Measurements from ENCODE around the gene RBP3.

The RBP3 gene

DNA sequence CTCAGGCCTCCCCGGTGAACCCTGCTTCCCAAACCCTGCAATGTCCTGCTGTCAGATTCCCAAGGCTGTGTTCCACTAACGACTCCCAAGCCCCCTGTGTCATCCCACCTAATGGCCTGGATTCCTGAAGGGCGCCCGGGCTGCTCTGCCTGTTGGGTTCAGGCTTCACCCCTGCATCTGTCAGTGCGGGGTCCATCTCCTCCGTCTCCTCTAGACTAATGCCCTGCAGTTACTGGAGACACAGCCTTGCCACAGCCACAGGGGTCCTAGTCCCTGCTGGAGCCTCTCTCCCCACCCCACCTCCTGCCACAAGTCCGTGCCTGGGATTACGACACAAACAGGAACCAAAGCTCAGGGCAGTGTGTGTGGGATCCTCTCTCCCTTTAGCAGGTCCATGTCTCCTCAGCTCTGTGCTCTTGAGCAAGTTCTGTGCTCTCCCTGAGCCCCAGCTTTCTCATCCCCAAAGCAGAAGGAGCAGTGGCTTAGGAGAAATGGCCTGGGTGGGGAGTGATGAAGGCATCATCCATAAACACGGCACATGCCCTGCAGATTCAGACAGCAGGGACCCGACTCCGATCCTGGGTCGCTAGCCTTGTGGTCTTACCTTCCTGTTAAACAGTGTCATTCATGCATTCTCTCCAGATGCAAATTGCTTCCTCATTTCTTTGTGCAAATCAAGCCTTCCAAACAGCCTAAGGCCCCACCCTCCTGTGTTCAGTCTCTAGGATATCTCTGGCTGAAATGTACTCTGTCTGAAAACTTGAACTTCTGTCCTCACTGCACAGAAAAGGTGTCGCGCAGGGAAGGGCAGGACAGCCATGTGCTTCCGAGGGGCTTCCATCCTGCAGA is 8.2 kb upstream of the RBP3 start:
- H3K36me3 Mint-ChIP-seq (ENCODE audit: low read depth): no peaks in the 10 kb centered on the region
- H3K9me3 Mint-ChIP-seq: no peaks in the 10 kb centered on the region
- no peaks in the 10 kb centered on the region for H3K4me1 Mint-ChIP-seq (ENCODE audit: low read depth)
- no peak overlapping the region for H3K4me3 Mint-ChIP-seq
- H3K27ac Mint-ChIP-seq: no peak overlapping the region
- H3K27me3 Mint-ChIP-seq: peaks cover 4% of the 10 kb centered on the region

DNA sequence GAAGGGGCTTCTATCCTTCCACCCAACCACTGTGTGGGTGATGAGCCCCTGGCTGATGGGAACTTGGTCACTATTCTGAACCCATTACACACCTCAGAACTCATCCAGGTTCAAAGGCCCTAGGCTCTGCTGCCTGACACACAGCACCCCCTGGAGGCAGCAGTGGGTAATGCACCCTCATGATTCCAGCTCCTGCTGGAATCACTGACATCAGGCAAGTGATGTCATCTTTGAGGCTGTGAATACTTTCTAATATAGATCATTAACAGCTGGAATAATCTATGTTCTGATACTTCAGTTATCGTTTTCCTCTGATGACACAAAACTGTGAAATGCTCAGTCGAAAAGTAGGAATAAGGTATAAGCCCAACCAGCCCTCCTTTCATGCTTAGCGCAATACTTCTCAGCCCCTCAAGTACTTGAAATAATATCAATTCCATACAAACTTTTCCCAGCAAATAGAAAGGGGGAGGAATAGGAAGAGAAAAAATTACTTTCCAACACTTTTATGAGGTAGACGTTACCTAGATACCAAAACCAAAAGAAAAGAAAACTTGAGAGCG is 7.5 kb upstream of the RBP3 start:
- no peaks in the 10 kb centered on the region for H3K36me3 Mint-ChIP-seq (ENCODE audit: low read depth)
- H3K4me3 Mint-ChIP-seq: no peak overlapping the region
- no peak overlapping the region for H3K27ac Mint-ChIP-seq
- no peaks in the 10 kb centered on the region for H3K4me1 Mint-ChIP-seq (ENCODE audit: low read depth)
- peaks cover 4% of the 10 kb centered on the region for H3K27me3 Mint-ChIP-seq
- H3K9me3 Mint-ChIP-seq: no peaks in the 10 kb centered on the region

DNA sequence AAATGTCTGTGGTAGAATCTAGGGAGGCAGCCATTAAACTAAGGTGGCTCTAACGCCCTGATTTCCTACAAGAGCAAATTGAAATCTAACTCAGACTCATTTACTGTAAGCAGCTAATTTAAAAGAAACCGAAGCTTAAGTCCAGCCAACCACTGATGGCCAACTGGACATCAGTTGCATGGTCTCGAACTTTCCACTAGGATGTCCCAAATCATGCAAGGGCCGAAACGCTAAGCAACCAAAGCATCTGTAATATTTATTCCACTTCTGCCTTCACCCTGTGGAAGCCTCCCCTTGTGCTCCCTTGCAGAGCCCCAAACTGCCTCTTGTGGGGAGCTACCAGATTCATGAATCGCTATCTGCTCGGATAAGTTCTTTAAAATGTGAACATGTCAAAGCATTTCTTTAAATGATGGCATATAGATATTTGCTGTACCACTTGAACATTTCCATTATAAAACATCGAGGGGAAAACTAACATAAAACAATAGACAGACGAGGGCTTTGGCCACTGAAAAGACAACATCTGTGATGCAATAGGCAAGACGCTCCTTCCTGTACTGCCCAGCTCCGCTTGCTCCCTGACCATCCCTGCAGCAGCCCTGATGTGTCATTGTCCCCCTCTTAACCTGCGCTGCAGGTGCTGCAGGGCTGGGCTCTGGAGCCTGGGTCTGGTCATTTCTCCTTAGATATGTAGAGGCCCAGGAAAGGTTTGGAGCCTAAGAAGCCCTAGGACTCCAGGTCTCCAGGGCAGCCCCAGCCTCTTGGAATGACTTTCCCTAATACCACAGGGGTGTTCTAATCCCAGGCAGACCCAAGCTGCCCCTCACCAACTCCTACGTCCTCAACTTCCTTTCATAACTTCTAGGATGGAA is 2.9 kb upstream of the RBP3 start:
- Mint-ChIP-seq H3K4me3 (no peak overlapping the region), H3K4me1 (ENCODE audit: low read depth) (no peaks in the 10 kb centered on the region), H3K27ac (no peak overlapping the region), H3K27me3 (peaks cover 3% of the 10 kb centered on the region), H3K9me3 (no peaks in the 10 kb centered on the region), H3K36me3 (ENCODE audit: low read depth) (no peaks in the 10 kb centered on the region)

DNA sequence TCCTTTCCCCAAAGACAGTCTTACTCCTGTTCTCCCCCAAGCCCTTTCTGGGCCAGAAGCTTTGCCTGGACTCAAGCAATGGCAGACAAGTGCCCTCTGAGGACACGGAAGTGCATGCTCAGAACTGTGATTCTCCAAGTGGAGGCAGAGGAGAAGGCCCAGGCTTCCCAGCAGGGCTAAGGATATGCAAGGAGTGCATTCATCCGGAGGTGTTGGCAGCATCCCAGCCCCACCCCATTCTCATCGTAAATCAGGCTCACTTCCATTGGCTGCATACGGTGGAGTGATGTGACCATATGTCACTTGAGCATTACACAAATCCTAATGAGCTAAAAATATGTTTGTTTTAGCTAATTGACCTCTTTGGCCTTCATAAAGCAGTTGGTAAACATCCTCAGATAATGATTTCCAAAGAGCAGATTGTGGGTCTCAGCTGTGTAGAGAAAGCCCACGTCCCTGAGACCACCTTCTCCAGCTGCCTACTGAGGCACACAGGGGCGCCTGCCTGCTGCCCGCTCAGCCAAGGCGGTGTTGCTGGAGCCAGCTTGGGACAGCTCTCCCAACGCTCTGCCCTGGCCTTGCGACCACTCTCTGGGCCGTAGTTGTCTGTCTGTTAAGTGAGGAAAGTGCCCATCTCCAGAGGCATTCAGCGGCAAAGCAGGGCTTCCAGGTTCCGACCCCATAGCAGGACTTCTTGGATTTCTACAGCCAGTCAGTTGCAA is 1.4 kb upstream of the RBP3 start:
- H3K9me3 Mint-ChIP-seq: no peaks in the 10 kb centered on the region
- H3K27me3 Mint-ChIP-seq: no peaks in the 10 kb centered on the region
- H3K36me3 Mint-ChIP-seq (ENCODE audit: low read depth): no peaks in the 10 kb centered on the region
- no peak overlapping the region for H3K4me3 Mint-ChIP-seq
- no peak overlapping the region for H3K27ac Mint-ChIP-seq
- H3K4me1 Mint-ChIP-seq (ENCODE audit: low read depth): no peaks in the 10 kb centered on the region

DNA sequence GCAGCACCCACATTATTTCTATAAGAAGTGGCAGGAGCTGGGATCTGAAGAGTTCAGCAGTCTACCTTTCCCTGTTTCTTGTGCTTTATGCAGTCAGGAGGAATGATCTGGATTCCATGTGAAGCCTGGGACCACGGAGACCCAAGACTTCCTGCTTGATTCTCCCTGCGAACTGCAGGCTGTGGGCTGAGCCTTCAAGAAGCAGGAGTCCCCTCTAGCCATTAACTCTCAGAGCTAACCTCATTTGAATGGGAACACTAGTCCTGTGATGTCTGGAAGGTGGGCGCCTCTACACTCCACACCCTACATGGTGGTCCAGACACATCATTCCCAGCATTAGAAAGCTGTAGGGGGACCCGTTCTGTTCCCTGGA is 874 bp upstream of the RBP3 start:
- H3K4me3 Mint-ChIP-seq: no peak overlapping the region
- H3K9me3 Mint-ChIP-seq: no peaks in the 10 kb centered on the region
- no peak overlapping the region for H3K27ac Mint-ChIP-seq
- H3K36me3 Mint-ChIP-seq (ENCODE audit: low read depth): no peaks in the 10 kb centered on the region
- H3K4me1 Mint-ChIP-seq (ENCODE audit: low read depth): no peaks in the 10 kb centered on the region
- no peaks in the 10 kb centered on the region for H3K27me3 Mint-ChIP-seq

DNA sequence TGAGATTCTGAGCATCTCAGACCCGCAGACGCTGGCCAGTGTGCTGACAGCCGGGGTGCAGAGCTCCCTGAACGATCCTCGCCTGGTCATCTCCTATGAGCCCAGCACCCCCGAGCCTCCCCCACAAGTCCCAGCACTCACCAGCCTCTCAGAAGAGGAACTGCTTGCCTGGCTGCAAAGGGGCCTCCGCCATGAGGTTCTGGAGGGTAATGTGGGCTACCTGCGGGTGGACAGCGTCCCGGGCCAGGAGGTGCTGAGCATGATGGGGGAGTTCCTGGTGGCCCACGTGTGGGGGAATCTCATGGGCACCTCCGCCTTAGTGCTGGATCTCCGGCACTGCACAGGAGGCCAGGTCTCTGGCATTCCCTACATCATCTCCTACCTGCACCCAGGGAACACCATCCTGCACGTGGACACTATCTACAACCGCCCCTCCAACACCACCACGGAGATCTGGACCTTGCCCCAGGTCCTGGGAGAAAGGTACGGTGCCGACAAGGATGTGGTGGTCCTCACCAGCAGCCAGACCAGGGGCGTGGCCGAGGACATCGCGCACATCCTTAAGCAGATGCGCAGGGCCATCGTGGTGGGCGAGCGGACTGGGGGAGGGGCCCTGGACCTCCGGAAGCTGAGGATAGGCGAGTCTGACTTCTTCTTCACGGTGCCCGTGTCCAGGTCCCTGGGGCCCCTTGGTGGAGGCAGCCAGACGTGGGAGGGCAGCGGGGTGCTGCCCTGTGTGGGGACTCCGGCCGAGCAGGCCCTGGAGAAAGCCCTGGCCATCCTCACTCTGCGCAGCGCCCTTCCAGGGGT is 703 bp downstream of the RBP3 start:
- no peak overlapping the region for H3K27ac Mint-ChIP-seq
- H3K27me3 Mint-ChIP-seq: no peaks in the 10 kb centered on the region
- no peak overlapping the region for H3K4me3 Mint-ChIP-seq
- H3K9me3 Mint-ChIP-seq: no peaks in the 10 kb centered on the region
- no peaks in the 10 kb centered on the region for H3K4me1 Mint-ChIP-seq (ENCODE audit: low read depth)
- no peaks in the 10 kb centered on the region for H3K36me3 Mint-ChIP-seq (ENCODE audit: low read depth)

DNA sequence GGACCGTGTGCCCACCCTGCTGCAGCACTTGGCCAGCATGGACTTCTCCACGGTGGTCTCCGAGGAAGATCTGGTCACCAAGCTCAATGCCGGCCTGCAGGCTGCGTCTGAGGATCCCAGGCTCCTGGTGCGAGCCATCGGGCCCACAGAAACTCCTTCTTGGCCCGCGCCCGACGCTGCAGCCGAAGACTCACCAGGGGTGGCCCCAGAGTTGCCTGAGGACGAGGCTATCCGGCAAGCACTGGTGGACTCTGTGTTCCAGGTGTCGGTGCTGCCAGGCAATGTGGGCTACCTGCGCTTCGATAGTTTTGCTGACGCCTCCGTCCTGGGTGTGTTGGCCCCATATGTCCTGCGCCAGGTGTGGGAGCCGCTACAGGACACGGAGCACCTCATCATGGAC is 1.4 kb downstream of the RBP3 start:
- Mint-ChIP-seq H3K4me3 (no peak overlapping the region), H3K27me3 (no peaks in the 10 kb centered on the region), H3K9me3 (no peaks in the 10 kb centered on the region), H3K27ac (no peak overlapping the region), H3K4me1 (ENCODE audit: low read depth) (no peaks in the 10 kb centered on the region), H3K36me3 (ENCODE audit: low read depth) (no peaks in the 10 kb centered on the region)

DNA sequence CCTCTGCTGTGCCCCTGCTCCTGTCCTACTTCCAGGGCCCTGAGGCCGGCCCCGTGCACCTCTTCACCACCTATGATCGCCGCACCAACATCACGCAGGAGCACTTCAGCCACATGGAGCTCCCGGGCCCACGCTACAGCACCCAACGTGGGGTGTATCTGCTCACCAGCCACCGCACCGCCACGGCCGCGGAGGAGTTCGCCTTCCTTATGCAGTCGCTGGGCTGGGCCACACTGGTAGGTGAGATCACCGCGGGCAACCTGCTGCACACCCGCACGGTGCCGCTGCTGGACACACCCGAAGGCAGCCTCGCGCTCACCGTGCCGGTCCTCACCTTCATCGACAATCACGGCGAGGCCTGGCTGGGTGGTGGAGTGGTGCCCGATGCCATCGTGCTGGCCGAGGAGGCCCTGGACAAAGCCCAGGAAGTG is 1.8 kb downstream of the RBP3 start:
- Mint-ChIP-seq H3K36me3 (ENCODE audit: low read depth) (no peaks in the 10 kb centered on the region), H3K27ac (no peak overlapping the region), H3K9me3 (no peaks in the 10 kb centered on the region), H3K4me3 (no peak overlapping the region), H3K27me3 (no peaks in the 10 kb centered on the region), H3K4me1 (ENCODE audit: low read depth) (no peaks in the 10 kb centered on the region)

DNA sequence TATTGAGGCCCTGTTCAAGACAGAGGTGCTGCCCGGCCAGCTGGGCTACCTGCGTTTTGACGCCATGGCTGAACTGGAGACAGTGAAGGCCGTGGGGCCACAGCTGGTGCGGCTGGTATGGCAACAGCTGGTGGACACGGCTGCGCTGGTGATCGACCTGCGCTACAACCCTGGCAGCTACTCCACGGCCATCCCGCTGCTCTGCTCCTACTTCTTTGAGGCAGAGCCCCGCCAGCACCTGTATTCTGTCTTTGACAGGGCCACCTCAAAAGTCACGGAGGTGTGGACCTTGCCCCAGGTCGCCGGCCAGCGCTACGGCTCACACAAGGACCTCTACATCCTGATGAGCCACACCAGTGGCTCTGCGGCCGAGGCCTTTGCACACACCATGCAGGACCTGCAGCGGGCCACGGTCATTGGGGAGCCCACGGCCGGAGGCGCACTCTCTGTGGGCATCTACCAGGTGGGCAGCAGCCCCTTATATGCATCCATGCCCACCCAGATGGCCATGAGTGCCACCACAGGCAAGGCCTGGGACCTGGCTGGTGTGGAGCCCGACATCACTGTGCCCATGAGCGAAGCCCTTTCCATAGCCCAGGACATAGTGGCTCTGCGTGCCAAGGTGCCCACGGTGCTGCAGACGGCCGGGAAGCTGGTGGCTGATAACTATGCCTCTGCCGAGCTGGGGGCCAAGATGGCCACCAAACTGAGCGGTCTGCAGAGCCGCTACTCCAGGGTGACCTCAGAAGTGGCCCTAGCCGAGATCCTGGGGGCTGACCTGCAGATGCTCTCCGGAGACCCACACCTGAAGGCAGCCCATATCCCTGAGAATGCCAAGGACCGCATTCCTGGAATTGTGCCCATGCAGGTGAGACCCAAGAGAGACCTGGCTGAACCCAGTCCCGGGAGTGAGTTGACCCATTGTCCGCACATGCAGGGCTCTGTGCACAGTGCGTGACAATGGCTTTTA is 2.8 kb downstream of the RBP3 start:
- Mint-ChIP-seq H3K4me1 (ENCODE audit: low read depth) (no peaks in the 10 kb centered on the region), H3K36me3 (ENCODE audit: low read depth) (no peaks in the 10 kb centered on the region)

DNA sequence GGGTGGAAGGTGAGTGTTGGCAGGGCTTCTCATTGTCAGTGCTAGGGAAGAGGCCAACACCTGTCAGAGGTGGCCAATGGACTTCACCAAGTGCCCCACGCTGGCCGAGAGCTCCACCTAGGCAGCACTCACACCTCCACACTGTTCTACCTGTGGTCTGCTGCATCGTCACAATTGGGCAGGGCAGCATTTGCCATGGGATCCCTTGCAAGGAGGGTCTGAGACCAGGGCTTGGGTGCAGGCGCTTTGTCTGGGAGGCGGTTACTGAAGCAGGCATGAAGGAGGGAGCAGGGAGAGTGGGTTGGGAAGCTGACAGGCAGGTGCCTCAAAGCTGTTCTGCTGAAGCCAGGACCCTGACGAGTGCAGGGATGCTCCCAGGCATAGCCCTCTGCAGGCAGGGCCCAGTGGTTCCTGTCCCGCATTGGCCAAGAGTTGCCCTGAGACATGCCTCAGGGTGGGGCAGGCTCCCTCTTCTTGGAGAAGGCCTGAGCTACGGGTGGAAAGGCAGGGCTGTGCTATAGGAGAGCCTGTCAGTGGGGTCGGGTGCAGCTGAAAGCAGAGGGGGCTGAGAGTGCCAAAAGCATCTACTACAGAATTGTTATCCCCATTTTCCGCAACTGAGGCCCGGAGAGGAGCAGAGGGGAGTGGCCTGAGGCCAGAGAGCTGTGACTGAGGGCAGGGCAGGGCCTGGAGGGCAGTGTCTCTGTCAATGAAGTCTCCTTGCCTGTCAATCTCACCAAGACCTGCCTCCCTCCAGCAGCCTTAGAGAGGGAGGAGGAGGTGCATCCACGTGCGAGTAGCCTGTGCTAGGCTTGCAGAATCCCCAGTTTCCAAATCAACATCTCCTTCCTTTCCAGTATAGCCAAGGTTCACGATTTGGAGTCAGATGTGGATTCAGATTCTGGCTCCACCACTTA is 4.0 kb downstream of the RBP3 start:
- Mint-ChIP-seq H3K4me3 (no peak overlapping the region), H3K9me3 (no peaks in the 10 kb centered on the region), H3K27me3 (no peaks in the 10 kb centered on the region), H3K4me1 (ENCODE audit: low read depth) (no peaks in the 10 kb centered on the region), H3K27ac (no peak overlapping the region), H3K36me3 (ENCODE audit: low read depth) (no peaks in the 10 kb centered on the region)

More for the DNA sequence above, 2.8 kb downstream of the RBP3 start:
- Mint-ChIP-seq H3K9me3 (no peaks in the 10 kb centered on the region), H3K27me3 (no peaks in the 10 kb centered on the region), H3K4me3 (no peak overlapping the region), H3K27ac (no peak overlapping the region)

DNA sequence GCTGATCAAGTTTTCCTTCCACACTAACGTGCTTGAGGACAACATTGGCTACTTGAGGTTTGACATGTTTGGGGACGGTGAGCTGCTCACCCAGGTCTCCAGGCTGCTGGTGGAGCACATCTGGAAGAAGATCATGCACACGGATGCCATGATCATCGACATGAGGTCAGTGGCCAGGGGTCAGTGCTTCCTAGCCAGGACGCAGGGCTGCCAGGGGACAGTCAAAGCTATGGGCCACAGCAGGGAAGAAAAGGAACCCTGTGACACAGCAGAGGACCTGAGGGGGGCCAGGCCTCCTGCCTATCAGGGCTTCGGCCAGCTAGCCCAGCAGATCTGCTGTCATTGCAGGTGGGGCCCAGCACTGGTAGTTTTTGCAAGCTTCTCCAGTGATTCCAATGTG is 5.2 kb downstream of the RBP3 start:
- Mint-ChIP-seq H3K27ac (no peak overlapping the region), H3K27me3 (no peaks in the 10 kb centered on the region)

DNA sequence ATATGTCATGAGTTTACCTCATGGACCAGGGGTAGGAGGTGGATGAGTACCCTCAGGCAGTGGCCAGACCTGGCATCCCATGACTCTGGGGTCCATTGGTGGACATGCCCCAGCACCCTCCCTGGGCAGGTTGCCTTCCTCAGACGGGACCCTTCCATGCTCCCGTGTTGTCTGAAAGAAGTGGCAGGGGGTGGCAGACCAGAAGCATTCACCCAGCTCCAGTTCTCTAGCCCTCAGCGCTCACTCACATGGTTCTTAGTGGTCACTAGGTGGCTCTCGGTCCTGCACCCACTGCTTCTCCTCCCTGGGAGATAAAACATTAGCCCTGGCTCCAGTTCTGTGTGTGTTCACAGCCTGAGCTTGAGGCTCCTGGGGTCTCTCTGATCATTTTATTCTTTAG is 6.0 kb downstream of the RBP3 start:
- Mint-ChIP-seq H3K27ac (no peak overlapping the region), H3K9me3 (no peaks in the 10 kb centered on the region), H3K36me3 (ENCODE audit: low read depth) (no peaks in the 10 kb centered on the region), H3K4me3 (no peak overlapping the region), H3K27me3 (no peaks in the 10 kb centered on the region), H3K4me1 (ENCODE audit: low read depth) (no peaks in the 10 kb centered on the region)

More for the DNA sequence above, 5.2 kb downstream of the RBP3 start:
- no peaks in the 10 kb centered on the region for H3K36me3 Mint-ChIP-seq (ENCODE audit: low read depth)
- H3K4me3 Mint-ChIP-seq: no peak overlapping the region
- no peaks in the 10 kb centered on the region for H3K4me1 Mint-ChIP-seq (ENCODE audit: low read depth)
- no peaks in the 10 kb centered on the region for H3K9me3 Mint-ChIP-seq
